Coronary artery (tissue), 2 donors: ENCODE results near the gene FJX1.

Experiments used
- DNase-seq: peaks from one replicate; pipeline ENCODE4 v3.0.0-alpha.2; 2017; ENCODE audit warnings: low spot score
- H3K27ac ChIP-seq, 2 donors: fragments of 200-600 bp; sonication (generic); one replicate each; pipeline ENCODE4 v1.5.1; 2016 to 2019
- H3K4me3 ChIP-seq: fragments of 200-600 bp; sonication (generic); 2 replicates; pipeline ENCODE4 v1.5.1; 2016; ENCODE audit warnings: mild to moderate bottlenecking, moderate library complexity
- TF ChIP-seq, protein P1 (sequence below): fragments of 200-600 bp; sonication (generic); IDR thresholded peaks from one replicate; pipeline ENCODE4 v1.5.1; 2019; ENCODE audit warnings: antibody characterized with exemption

Gene FJX1

GRCh38 chr11:35620795-35621194, 2.5 kb downstream of the FJX1 start:
- Histone ChIP-seq H3K27ac (no peak overlapping the region), H3K4me3 (no peak overlapping the region)
- DNase-seq, result no peak
- TF ChIP-seq, protein P1, sequence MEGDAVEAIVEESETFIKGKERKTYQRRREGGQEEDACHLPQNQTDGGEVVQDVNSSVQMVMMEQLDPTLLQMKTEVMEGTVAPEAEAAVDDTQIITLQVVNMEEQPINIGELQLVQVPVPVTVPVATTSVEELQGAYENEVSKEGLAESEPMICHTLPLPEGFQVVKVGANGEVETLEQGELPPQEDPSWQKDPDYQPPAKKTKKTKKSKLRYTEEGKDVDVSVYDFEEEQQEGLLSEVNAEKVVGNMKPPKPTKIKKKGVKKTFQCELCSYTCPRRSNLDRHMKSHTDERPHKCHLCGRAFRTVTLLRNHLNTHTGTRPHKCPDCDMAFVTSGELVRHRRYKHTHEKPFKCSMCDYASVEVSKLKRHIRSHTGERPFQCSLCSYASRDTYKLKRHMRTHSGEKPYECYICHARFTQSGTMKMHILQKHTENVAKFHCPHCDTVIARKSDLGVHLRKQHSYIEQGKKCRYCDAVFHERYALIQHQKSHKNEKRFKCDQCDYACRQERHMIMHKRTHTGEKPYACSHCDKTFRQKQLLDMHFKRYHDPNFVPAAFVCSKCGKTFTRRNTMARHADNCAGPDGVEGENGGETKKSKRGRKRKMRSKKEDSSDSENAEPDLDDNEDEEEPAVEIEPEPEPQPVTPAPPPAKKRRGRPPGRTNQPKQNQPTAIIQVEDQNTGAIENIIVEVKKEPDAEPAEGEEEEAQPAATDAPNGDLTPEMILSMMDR, result no peak

- Histone ChIP-seq H3K27ac (no peak overlapping the region), H3K4me3 (no peak overlapping the region)
- DNase-seq, result no peak
- TF ChIP-seq, protein P1, result no peak
Measured at GRCh38 chr11:35621620-35622019, 3.4 kb downstream of the FJX1 start.

GRCh38 chr11:35622070-35622469, 3.8 kb downstream of the FJX1 start:
- DNase-seq, result no peak
- Histone ChIP-seq H3K27ac (no peak overlapping the region), H3K4me3 (no peak overlapping the region)
- TF ChIP-seq, protein P1, result no peak

DNA sequence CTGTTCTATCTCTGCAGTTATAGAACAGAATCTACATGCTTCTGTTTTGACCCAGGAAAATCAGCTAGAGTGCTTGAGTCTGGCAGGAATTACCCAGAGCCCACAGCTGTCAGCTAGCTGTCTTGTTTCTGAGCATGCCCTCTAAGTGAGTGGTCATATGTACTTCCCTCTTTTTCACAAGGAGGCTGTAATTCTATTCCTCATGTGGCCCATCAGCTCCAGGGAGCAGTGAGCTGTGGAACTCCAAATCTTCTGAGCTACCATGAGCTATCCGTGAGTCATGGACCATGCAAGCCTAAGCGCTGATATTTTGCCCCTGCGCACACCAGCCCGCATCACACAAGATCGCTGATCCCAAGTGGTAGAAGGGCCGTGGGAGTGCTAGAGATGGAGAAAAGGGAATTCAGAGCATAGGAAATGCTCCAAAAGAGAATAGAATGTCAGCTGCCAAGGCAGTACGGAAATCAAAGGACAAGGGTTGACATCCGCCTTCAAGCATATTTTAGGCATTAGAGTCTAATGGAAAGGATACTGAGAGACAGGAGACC, 5.4 kb downstream of the FJX1 start:
- TF ChIP-seq, protein P1, result no peak
- Histone ChIP-seq H3K27ac (no peak overlapping the region), H3K4me3 (no peak overlapping the region)
- no peak for DNase-seq

- H3K4me3 ChIP-seq, result no peak overlapping the region
- TF ChIP-seq, protein P1, result no peak
- no peak for DNase-seq
- H3K27ac ChIP-seq, result no peak overlapping the region
Measured at GRCh38 chr11:35624316-35624715, 6.1 kb downstream of the FJX1 start.

- no peak overlapping the region for H3K4me3 ChIP-seq
- H3K27ac ChIP-seq, result no peak overlapping the region
- TF ChIP-seq, protein P1, result no peak
- no peak for DNase-seq
Measured at GRCh38 chr11:35624781-35625180, 6.5 kb downstream of the FJX1 start.

DNA sequence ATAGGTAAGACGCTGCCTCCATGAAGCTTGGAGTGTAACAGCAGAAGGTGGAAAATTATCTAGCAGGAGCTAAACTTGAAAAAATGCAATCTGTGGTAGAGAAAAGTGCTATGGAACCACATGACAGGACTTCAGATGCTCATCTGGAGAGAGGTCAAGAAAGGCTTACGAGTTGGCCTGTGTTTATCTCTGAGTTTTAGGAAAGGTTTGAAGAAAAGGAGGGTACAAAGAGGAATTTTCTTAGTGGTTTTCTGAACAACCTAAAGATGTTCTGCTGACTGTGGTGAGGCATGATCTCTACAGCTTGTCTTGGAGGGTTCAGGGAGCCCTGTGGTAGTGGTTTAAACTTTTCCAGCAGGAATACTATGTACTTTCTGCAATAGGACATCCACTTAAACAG, 8.2 kb downstream of the FJX1 start:
- TF ChIP-seq, protein P1, result no peak
- Histone ChIP-seq H3K4me3 (no peak overlapping the region), H3K27ac (no peak overlapping the region)
- DNase-seq, result no peak
